Measurements from ENCODE around the gene FSHB. TPM values are rescaled to one million over a fixed set of nuclear protein-coding genes. Genes with fewer than 3 reads are reported as not detected.

Gene FSHB
- total RNA-seq (not detected), polyA plus RNA-seq (ENCODE audit: insufficient read depth, low read depth, low replicate concordance) (not detected)
- long read RNA-seq, donor 1: 0 reads
- long read RNA-seq, donor 2: 0 reads
- long read RNA-seq, donor 3: 0 reads
- long read RNA-seq, donor 4: 0 reads
- long read RNA-seq, donor 5: 0 reads
- long read RNA-seq, donor 6: 0 reads
- long read RNA-seq, donor 7: 0 reads
- long read RNA-seq, donor 8: 0 reads
- long read RNA-seq, donor 9: 0 reads
- long read RNA-seq, donor 10: 0 reads

DNA sequence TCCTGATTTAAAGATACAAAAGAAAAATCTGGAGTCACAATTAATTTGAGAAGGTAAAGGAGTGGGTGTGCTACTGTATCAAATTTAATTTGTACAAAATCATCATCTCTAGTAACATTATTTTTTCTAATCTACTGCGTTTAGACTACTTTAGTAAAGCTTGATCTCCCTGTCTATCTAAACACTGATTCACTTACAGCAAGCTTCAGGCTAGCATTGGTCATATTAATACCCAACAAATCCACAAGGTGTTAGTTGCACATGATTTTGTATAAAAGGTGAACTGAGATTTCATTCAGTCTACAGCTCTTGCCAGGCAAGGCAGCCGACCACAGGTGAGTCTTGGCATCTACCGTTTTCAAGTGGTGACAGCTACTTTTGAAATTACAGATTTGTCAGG is at the start of gene FSHB:
TSS of gene FSHB (plus strand) at position 301 of the 400 bp plus-strand sequence. CDS start 889 bp downstream, outside the sequence.
- no peaks in the 10 kb centered on the region for H3K27me3 ChIP-seq (ENCODE audit: control insufficient read depth, insufficient read depth, low read length)
- H3K9me3 ChIP-seq (ENCODE audit: control insufficient read depth in 2 of 3, insufficient read depth in 1 of 3, low read length in 3 of 3): peaks cover 0 to 4% (median 0%) of the 10 kb centered on the region in 3 donors
- H3K9ac ChIP-seq (ENCODE audit: low read length in 3 of 3): no peak within 1 kb of the TSS
- TF ChIP-seq, protein P1, sequence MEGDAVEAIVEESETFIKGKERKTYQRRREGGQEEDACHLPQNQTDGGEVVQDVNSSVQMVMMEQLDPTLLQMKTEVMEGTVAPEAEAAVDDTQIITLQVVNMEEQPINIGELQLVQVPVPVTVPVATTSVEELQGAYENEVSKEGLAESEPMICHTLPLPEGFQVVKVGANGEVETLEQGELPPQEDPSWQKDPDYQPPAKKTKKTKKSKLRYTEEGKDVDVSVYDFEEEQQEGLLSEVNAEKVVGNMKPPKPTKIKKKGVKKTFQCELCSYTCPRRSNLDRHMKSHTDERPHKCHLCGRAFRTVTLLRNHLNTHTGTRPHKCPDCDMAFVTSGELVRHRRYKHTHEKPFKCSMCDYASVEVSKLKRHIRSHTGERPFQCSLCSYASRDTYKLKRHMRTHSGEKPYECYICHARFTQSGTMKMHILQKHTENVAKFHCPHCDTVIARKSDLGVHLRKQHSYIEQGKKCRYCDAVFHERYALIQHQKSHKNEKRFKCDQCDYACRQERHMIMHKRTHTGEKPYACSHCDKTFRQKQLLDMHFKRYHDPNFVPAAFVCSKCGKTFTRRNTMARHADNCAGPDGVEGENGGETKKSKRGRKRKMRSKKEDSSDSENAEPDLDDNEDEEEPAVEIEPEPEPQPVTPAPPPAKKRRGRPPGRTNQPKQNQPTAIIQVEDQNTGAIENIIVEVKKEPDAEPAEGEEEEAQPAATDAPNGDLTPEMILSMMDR (IDR thresholded peaks at IDR 0.05; ENCODE audit: borderline replicate concordance, extremely low read depth, insufficient read depth): no peak
- no peak within 1 kb of the TSS for H3K4me3 ChIP-seq (ENCODE audit: low read length in 3 of 3)
- no peak within 1 kb of the TSS for H3K27ac ChIP-seq (ENCODE audit: low read depth in 2 of 2, low read length in 2 of 2)
- intact Hi-C loops (cut with DNase I): no loop called here
- FAIRE-seq (no peak), DNase-seq (no peak)
- no peaks in the 10 kb centered on the region for H3K36me3 ChIP-seq (ENCODE audit: control insufficient read depth in 2 of 3, insufficient read depth in 3 of 3, low read length in 3 of 3)
- H3K4me1 ChIP-seq (ENCODE audit: control insufficient read depth in 2 of 3, insufficient read depth in 2 of 3, low read depth in 1 of 3, low read length in 3 of 3): no peaks in the 10 kb centered on the region

- H3K27ac ChIP-seq (ENCODE audit: low read depth in 2 of 2, low read length in 2 of 2): no peak overlapping the region
- no peak for FAIRE-seq
- H3K4me3 ChIP-seq (ENCODE audit: low read length in 3 of 3): no peak overlapping the region
Observed at GRCh38 chr11:30186748-30187147, 44.1 kb upstream of the FSHB start.

DNA sequence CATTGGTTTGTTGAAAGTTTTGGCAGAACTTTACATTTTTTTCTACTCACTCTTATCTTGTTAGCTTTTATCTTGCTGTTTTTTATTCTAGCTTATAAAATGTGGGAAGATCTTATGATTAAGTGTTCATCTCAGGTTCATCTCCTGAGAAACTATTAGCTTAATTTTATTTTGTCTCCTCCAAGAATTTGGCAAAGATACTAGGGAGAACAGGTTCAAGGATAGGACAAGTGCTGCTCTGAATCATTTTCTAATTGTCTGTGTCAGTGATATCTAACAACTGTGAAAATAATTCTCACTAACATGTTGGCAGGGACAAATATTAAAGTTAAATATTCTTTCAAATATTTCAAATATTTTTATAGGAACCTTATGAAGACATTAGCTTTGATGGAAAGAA is 38.2 kb upstream of the FSHB start:
- no peaks in the 10 kb centered on the region for H3K27me3 ChIP-seq (ENCODE audit: control insufficient read depth, insufficient read depth, low read length)
- H3K9ac ChIP-seq (ENCODE audit: low read length in 3 of 3): no peak overlapping the region
- no peaks in the 10 kb centered on the region for H3K4me1 ChIP-seq (ENCODE audit: control insufficient read depth in 2 of 3, insufficient read depth in 2 of 3, low read depth in 1 of 3, low read length in 3 of 3)
- FAIRE-seq (no peak), DNase-seq (no peak)
- intact Hi-C loops (cut with DNase I): no loop called here
- no peak overlapping the region for H3K27ac ChIP-seq (ENCODE audit: low read depth in 2 of 2, low read length in 2 of 2)
- H3K36me3 ChIP-seq (ENCODE audit: control insufficient read depth in 2 of 3, insufficient read depth in 3 of 3, low read length in 3 of 3): no peaks in the 10 kb centered on the region
- TF ChIP-seq, protein P1 (IDR thresholded peaks at IDR 0.05; ENCODE audit: borderline replicate concordance, extremely low read depth, insufficient read depth): no peak
- H3K9me3 ChIP-seq (ENCODE audit: control insufficient read depth in 2 of 3, insufficient read depth in 1 of 3, low read length in 3 of 3): no peaks in the 10 kb centered on the region
- H3K4me3 ChIP-seq (ENCODE audit: low read length in 3 of 3): no peak overlapping the region

More at GRCh38 chr11:30186748-30187147, 44.1 kb upstream of the FSHB start:
- Histone ChIP-seq H3K9me3 (ENCODE audit: control insufficient read depth in 2 of 3, insufficient read depth in 1 of 3, low read length in 3 of 3) (no peaks in the 10 kb centered on the region), H3K36me3 (ENCODE audit: control insufficient read depth in 2 of 3, insufficient read depth in 3 of 3, low read length in 3 of 3) (no peaks in the 10 kb centered on the region), H3K9ac (ENCODE audit: low read length in 3 of 3) (no peak overlapping the region), H3K27me3 (ENCODE audit: control insufficient read depth, insufficient read depth, low read length) (no peaks in the 10 kb centered on the region), H3K4me1 (ENCODE audit: control insufficient read depth in 2 of 3, insufficient read depth in 2 of 3, low read depth in 1 of 3, low read length in 3 of 3) (no peaks in the 10 kb centered on the region)
- DNase-seq: no peak
- intact Hi-C loops (cut with DNase I): no loop called here
- TF ChIP-seq, protein P1 (IDR thresholded peaks at IDR 0.05; ENCODE audit: borderline replicate concordance, extremely low read depth, insufficient read depth): no peak

Measured in kidney (tissue), 22 donors.